H1 (cell line): ENCODE measurements around the gene AFAP1L2. TPM values are rescaled to one million over a fixed set of nuclear protein-coding genes. Genes with fewer than 3 reads are reported as not detected.

ENCODE experiments used
- CEBPB ChIP-seq: IDR thresholded peaks from 2 replicates; pipeline ENCODE4 v1.6.1; 2012; ENCODE audit warnings: low read depth, low read length
- MAFK ChIP-seq: IDR thresholded peaks from 2 replicates; pipeline ENCODE4 v1.6.1; 2012; ENCODE audit warnings: low read depth, mild to moderate bottlenecking, improper control_type of control experiment, low read length
- NANOG ChIP-seq: IDR thresholded peaks from 2 replicates; pipeline ENCODE4 v1.6.1; 2011; ENCODE audit warnings: low read length, low read depth, mild to moderate bottlenecking, inconsistent platforms; ENCODE audit not compliant: insufficient read depth, poor library complexity, severe bottlenecking
- RAD21 ChIP-seq, 2 experiments: IDR thresholded peaks in 1 of 2; conservative IDR thresholded peaks in 1 of 2; 2 replicates each; pipeline ENCODE4 v1.6.1; 2011; ENCODE audit warnings: low read depth in 2 of 2, low read length in 2 of 2, improper control_type of control experiment in 1 of 2, inconsistent platforms in 1 of 2, mild to moderate bottlenecking in 1 of 2, moderate library complexity in 1 of 2
- SAP30 ChIP-seq: fragments of 300-600 bp; sonication (generic); IDR thresholded peaks from 2 replicates; pipeline ENCODE4 v1.7.1; 2012; ENCODE audit warnings: low read length, moderate library complexity, mild to moderate bottlenecking, inconsistent platforms; ENCODE audit not compliant: insufficient read depth, insufficient replicate concordance
- SIRT6 ChIP-seq: IDR thresholded peaks from one replicate; pipeline ENCODE4 v1.7.1; 2012; ENCODE audit warnings: low read length, inconsistent platforms
- SP2 ChIP-seq: IDR thresholded peaks from 2 replicates; pipeline ENCODE4 v1.6.1; 2012; ENCODE audit warnings: mild to moderate bottlenecking, low read length, inconsistent platforms
- SUZ12 ChIP-seq: fragments of 200-600 bp; sonication (generic); IDR thresholded peaks from 2 replicates; pipeline ENCODE4 v1.6.1; 2012; ENCODE audit warnings: mild to moderate bottlenecking, inconsistent platforms, low read length, moderate library complexity, mixed read lengths
- TAF1 ChIP-seq: IDR thresholded peaks from 2 replicates; pipeline ENCODE4 v1.6.1; 2011; ENCODE audit warnings: mild to moderate bottlenecking, low read depth, low read length
- YY1 ChIP-seq: IDR thresholded peaks from 2 replicates; pipeline ENCODE4 v1.6.1; 2011; ENCODE audit warnings: low read depth, mild to moderate bottlenecking, low read length
- polyA plus RNA-seq, 7 experiments: library from polyadenylated mRNA; depleted of rRNA in 3 of 7; stranded (reverse) in 5 of 7; unstranded in 2 of 7; fragments of >200 nt in 5 of 7; fragments of 200-250 nt in 2 of 7; gene quantifications; 1 replicate in 5 of 7; 2 replicates in 1 of 7; 4 replicates in 1 of 7; pipeline versions ENCODE4 v1.2.1 to v1.2.3, GENCODE V29; 2011 to 2013; ENCODE audit warnings: missing spikeins in 2 of 7, mixed read lengths in 2 of 7
- total RNA-seq: library from RNA; stranded (reverse); fragmentation: NEBNext Ultra II Directional; extraction: Animal tissue kit (Norgen Biotek cat#: 25700); gene quantifications from 2 replicates; pipeline ENCODE4 v1.2.1, GENCODE V29; 2021
- TF ChIP-seq, protein P1 (sequence below): fragments of 300-600 bp; sonication (generic); IDR thresholded peaks from 2 replicates; pipeline ENCODE4 v1.7.1; 2012; ENCODE audit warnings: low read length, moderate library complexity, mild to moderate bottlenecking, inconsistent platforms; ENCODE audit not compliant: insufficient replicate concordance

The AFAP1L2 gene
- total and polyA plus RNA-seq, 2 of the 8 experiments (the other 6 are each of a cell fraction or from before 2014, with no cell fraction given), result 3.9 to 6.4 TPM

DNA sequence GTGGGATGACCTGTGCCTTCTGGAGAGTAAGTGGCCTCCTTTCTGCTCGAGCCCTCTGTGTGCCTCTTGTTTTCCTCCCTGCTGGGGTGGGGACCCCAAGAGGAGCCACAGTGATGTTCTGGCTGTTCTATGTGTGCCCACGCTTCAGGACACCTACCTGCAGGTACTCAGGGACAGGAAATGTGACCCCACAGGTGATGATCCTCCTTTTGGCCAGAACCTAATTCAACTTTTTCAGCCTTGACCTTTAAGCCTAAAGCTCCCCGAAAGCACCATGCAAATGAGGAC, 95.0 kb downstream of the AFAP1L2 start (continued):
- TF ChIP-seq, protein P1, sequence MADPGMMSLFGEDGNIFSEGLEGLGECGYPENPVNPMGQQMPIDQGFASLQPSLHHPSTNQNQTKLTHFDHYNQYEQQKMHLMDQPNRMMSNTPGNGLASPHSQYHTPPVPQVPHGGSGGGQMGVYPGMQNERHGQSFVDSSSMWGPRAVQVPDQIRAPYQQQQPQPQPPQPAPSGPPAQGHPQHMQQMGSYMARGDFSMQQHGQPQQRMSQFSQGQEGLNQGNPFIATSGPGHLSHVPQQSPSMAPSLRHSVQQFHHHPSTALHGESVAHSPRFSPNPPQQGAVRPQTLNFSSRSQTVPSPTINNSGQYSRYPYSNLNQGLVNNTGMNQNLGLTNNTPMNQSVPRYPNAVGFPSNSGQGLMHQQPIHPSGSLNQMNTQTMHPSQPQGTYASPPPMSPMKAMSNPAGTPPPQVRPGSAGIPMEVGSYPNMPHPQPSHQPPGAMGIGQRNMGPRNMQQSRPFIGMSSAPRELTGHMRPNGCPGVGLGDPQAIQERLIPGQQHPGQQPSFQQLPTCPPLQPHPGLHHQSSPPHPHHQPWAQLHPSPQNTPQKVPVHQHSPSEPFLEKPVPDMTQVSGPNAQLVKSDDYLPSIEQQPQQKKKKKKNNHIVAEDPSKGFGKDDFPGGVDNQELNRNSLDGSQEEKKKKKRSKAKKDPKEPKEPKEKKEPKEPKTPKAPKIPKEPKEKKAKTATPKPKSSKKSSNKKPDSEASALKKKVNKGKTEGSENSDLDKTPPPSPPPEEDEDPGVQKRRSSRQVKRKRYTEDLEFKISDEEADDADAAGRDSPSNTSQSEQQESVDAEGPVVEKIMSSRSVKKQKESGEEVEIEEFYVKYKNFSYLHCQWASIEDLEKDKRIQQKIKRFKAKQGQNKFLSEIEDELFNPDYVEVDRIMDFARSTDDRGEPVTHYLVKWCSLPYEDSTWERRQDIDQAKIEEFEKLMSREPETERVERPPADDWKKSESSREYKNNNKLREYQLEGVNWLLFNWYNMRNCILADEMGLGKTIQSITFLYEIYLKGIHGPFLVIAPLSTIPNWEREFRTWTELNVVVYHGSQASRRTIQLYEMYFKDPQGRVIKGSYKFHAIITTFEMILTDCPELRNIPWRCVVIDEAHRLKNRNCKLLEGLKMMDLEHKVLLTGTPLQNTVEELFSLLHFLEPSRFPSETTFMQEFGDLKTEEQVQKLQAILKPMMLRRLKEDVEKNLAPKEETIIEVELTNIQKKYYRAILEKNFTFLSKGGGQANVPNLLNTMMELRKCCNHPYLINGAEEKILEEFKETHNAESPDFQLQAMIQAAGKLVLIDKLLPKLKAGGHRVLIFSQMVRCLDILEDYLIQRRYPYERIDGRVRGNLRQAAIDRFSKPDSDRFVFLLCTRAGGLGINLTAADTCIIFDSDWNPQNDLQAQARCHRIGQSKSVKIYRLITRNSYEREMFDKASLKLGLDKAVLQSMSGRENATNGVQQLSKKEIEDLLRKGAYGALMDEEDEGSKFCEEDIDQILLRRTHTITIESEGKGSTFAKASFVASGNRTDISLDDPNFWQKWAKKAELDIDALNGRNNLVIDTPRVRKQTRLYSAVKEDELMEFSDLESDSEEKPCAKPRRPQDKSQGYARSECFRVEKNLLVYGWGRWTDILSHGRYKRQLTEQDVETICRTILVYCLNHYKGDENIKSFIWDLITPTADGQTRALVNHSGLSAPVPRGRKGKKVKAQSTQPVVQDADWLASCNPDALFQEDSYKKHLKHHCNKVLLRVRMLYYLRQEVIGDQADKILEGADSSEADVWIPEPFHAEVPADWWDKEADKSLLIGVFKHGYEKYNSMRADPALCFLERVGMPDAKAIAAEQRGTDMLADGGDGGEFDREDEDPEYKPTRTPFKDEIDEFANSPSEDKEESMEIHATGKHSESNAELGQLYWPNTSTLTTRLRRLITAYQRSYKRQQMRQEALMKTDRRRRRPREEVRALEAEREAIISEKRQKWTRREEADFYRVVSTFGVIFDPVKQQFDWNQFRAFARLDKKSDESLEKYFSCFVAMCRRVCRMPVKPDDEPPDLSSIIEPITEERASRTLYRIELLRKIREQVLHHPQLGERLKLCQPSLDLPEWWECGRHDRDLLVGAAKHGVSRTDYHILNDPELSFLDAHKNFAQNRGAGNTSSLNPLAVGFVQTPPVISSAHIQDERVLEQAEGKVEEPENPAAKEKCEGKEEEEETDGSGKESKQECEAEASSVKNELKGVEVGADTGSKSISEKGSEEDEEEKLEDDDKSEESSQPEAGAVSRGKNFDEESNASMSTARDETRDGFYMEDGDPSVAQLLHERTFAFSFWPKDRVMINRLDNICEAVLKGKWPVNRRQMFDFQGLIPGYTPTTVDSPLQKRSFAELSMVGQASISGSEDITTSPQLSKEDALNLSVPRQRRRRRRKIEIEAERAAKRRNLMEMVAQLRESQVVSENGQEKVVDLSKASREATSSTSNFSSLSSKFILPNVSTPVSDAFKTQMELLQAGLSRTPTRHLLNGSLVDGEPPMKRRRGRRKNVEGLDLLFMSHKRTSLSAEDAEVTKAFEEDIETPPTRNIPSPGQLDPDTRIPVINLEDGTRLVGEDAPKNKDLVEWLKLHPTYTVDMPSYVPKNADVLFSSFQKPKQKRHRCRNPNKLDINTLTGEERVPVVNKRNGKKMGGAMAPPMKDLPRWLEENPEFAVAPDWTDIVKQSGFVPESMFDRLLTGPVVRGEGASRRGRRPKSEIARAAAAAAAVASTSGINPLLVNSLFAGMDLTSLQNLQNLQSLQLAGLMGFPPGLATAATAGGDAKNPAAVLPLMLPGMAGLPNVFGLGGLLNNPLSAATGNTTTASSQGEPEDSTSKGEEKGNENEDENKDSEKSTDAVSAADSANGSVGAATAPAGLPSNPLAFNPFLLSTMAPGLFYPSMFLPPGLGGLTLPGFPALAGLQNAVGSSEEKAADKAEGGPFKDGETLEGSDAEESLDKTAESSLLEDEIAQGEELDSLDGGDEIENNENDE, result no peak
- TF ChIP-seq SIRT6 (no peak), CEBPB (no peak), NANOG (no peak), SUZ12 (no peak), RAD21 (IDR thresholded peaks at IDR 0.05 in 1 of 2, conservative IDR thresholded peaks at IDR 0.05 in 1 of 2; ENCODE audit: low read depth in 2 of 2, low read length in 2 of 2) (no peak), TAF1 (no peak), SAP30 (no peak), SP2 (no peak), YY1 (no peak), MAFK (no peak)
